Loucy (cell line): ENCODE measurements around the gene SCPEP1.

Experiments used
- H2AFZ ChIP-seq: fragments of 200-600 bp; sonication (generic); 2 replicates; pipeline ENCODE4 v1.6.0; 2016; ENCODE audit warnings: antibody characterized with exemption, mild to moderate bottlenecking, low read length, moderate library complexity
- H3F3A ChIP-seq: fragments of 200-600 bp; 2 replicates; pipeline ENCODE4 v1.6.0; 2016; ENCODE audit warnings: antibody characterized with exemption, low read depth, mild to moderate bottlenecking
- H3K27me3 ChIP-seq: fragments of 200-600 bp; sonication (generic); 2 replicates; pipeline ENCODE4 v1.6.1; 2014; ENCODE audit warnings: low read length, mild to moderate bottlenecking; ENCODE audit not compliant: insufficient read depth, poor library complexity, severe bottlenecking
- H3K36me3 ChIP-seq: fragments of 200-600 bp; sonication (generic); 2 replicates; pipeline ENCODE4 v1.6.1; 2016; ENCODE audit warnings: low read length; ENCODE audit not compliant: insufficient read depth
- H3K4me1 ChIP-seq: fragments of 200-600 bp; sonication (generic); 2 replicates; pipeline ENCODE4 v1.5.1; 2014; ENCODE audit warnings: low read length, mild to moderate bottlenecking; ENCODE audit not compliant: insufficient read depth, poor library complexity, severe bottlenecking
- H3K4me2 ChIP-seq: fragments of 200-600 bp; sonication (generic); 2 replicates; pipeline ENCODE4 v1.6.0; 2014; ENCODE audit warnings: antibody characterized with exemption, low read length, low read depth, mild to moderate bottlenecking; ENCODE audit not compliant: poor library complexity, severe bottlenecking
- H3K4me3 ChIP-seq: fragments of 200-600 bp; sonication (generic); 2 replicates; pipeline ENCODE4 v1.5.1; 2014; ENCODE audit warnings: low read length, mild to moderate bottlenecking, mixed read lengths; ENCODE audit not compliant: poor library complexity, severe bottlenecking
- H3K79me2 ChIP-seq: fragments of 200-600 bp; sonication (generic); 2 replicates; pipeline ENCODE4 v1.6.1; 2014; ENCODE audit warnings: low read length; ENCODE audit not compliant: insufficient read depth
- H3K9ac ChIP-seq: fragments of 200-600 bp; sonication (generic); 2 replicates; pipeline ENCODE4 v1.6.0; 2014; ENCODE audit warnings: mild to moderate bottlenecking, low read depth, low read length, moderate library complexity; ENCODE audit not compliant: poor library complexity, severe bottlenecking
- H3K9me2 ChIP-seq: fragments of 200-600 bp; sonication (generic); replicated peaks from 2 replicates; pipeline ENCODE4 v1.6.1; 2016; ENCODE audit warnings: low read depth, low read length, mixed read lengths
- H3K9me3 ChIP-seq: fragments of 200-600 bp; sonication (generic); 2 replicates; pipeline ENCODE4 v1.6.1; 2014; ENCODE audit warnings: mild to moderate bottlenecking, antibody characterized with exemption, low read length, low read depth; ENCODE audit not compliant: insufficient read depth
- H4K20me1 ChIP-seq: fragments of 200-600 bp; sonication (generic); 2 replicates; pipeline ENCODE4 v1.6.0; 2014; ENCODE audit warnings: antibody characterized with exemption, low read length, mild to moderate bottlenecking; ENCODE audit not compliant: insufficient read depth, poor library complexity, severe bottlenecking
- EZH2phosphoT487 ChIP-seq: fragments of 200-600 bp; IDR thresholded peaks from 2 replicates; pipeline ENCODE4 v1.6.1; 2018; ENCODE audit warnings: antibody characterized with exemption, mild to moderate bottlenecking, moderate library complexity, borderline replicate concordance
- TF ChIP-seq, protein P1 (sequence below): fragments of 200-600 bp; sonication (generic); conservative IDR thresholded peaks from 2 replicates; pipeline ENCODE4 v1.5.1; 2014; ENCODE audit warnings: mild to moderate bottlenecking, antibody characterized with exemption, low read length

Gene SCPEP1

DNA sequence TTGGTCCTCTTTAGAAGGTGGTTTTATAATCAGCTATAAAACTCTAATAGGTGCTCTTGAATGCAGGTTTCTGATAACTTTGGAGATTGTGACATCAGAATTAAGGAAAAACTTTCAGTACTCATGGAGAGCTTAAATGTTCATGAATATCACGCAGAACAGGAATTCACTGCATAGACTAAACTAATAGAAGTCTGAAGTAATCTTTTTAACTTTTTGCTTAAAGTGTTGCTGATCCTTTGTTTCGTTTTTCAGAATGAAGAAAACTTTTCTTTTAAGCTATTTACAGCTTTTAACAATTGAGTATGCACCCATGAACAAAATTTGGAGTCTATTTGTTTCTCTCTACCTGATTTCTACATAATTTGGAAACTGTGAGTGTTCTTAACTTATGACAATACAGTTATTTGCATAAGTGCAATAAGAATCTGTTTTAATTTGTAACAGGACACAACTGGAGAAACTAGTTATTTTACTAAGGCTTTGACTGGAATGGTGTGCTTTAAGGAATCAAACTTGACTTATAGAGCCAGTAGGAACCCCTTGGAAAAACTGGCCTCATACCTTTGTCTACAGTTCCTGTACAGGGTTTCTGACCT, 47.1 kb upstream of the SCPEP1 start:
- no peak overlapping the region for H3K4me3 ChIP-seq
- H3K9me2 ChIP-seq = no peaks in the 10 kb centered on the region
- H3K36me3 ChIP-seq = peaks cover 30% of the 10 kb centered on the region; the same call in 1 of the 2 replicates
- no peaks in the 10 kb centered on the region for H3K27me3 ChIP-seq
- no peak overlapping the region for H3K9ac ChIP-seq
- H4K20me1 ChIP-seq = no peaks in the 10 kb centered on the region
- H2AFZ ChIP-seq = no peak overlapping the region
- H3K4me1 ChIP-seq = no peaks in the 10 kb centered on the region
- TF ChIP-seq, protein P1, sequence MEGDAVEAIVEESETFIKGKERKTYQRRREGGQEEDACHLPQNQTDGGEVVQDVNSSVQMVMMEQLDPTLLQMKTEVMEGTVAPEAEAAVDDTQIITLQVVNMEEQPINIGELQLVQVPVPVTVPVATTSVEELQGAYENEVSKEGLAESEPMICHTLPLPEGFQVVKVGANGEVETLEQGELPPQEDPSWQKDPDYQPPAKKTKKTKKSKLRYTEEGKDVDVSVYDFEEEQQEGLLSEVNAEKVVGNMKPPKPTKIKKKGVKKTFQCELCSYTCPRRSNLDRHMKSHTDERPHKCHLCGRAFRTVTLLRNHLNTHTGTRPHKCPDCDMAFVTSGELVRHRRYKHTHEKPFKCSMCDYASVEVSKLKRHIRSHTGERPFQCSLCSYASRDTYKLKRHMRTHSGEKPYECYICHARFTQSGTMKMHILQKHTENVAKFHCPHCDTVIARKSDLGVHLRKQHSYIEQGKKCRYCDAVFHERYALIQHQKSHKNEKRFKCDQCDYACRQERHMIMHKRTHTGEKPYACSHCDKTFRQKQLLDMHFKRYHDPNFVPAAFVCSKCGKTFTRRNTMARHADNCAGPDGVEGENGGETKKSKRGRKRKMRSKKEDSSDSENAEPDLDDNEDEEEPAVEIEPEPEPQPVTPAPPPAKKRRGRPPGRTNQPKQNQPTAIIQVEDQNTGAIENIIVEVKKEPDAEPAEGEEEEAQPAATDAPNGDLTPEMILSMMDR = no peak
- TF ChIP-seq EZH2phosphoT487 = no peak
- peaks cover 16% of the 10 kb centered on the region; the same call in 1 of the 2 replicates for H3K9me3 ChIP-seq
- H3K4me2 ChIP-seq = no peak overlapping the region
- H3K79me2 ChIP-seq = no peaks in the 10 kb centered on the region
- 0 out of 2 replicates have a peak, but pooled peaks cover 3% of the 10 kb centered on the region for H3F3A ChIP-seq

- peaks cover 53% of the 10 kb centered on the region; the same call in 1 of the 2 replicates for H3K36me3 ChIP-seq
- H4K20me1 ChIP-seq = no peaks in the 10 kb centered on the region
- no peak overlapping the region for H3K4me2 ChIP-seq
- H3K4me3 ChIP-seq = no peak overlapping the region
- H2AFZ ChIP-seq = no peak overlapping the region
- H3K9ac ChIP-seq = no peak overlapping the region
- H3K4me1 ChIP-seq = no peaks in the 10 kb centered on the region
- H3K79me2 ChIP-seq = no peaks in the 10 kb centered on the region
- peaks cover 16% of the 10 kb centered on the region; the same call in 1 of the 2 replicates for H3K9me3 ChIP-seq
- H3K27me3 ChIP-seq = no peaks in the 10 kb centered on the region
- H3K9me2 ChIP-seq = no peaks in the 10 kb centered on the region
- H3F3A ChIP-seq = 0 out of 2 replicates have a peak, but pooled peaks cover 3% of the 10 kb centered on the region
- TF ChIP-seq, protein P1 = no peak
- no peak for TF ChIP-seq EZH2phosphoT487
These were observed 44.7 kb upstream of the SCPEP1 start for GRCh38 chr17:56933151-56933745.

DNA sequence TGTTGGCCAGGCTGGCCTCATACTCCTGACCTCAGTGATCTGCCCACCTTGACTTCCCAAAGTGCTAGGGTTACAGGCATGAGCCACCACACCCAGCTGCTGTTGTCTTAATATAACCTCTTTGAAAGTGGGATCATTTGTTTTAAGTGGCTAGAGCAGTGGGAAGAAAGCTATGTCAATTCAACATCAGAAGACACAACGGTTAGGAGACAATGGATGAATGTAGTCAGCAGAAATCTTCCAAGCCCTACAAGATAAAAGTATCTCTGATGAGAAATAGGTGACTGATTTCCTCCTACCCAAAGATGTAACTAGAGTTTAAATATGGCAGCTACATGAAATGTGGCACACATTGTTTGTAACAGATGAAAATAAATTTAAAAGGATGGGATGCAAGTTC, 44.1 kb upstream of the SCPEP1 start:
- peaks cover 59% of the 10 kb centered on the region; the same call in 1 of the 2 replicates for H3K36me3 ChIP-seq
- no peak overlapping the region for H2AFZ ChIP-seq
- no peak overlapping the region for H3K4me2 ChIP-seq
- no peak overlapping the region for H3K4me3 ChIP-seq
- H3K9me3 ChIP-seq = peaks cover 16% of the 10 kb centered on the region; the same call in 1 of the 2 replicates
- no peaks in the 10 kb centered on the region for H4K20me1 ChIP-seq
- no peaks in the 10 kb centered on the region for H3K27me3 ChIP-seq
- H3K79me2 ChIP-seq = no peaks in the 10 kb centered on the region
- no peaks in the 10 kb centered on the region for H3K9me2 ChIP-seq
- H3K4me1 ChIP-seq = no peaks in the 10 kb centered on the region
- 0 out of 2 replicates have a peak, but pooled peaks cover 3% of the 10 kb centered on the region for H3F3A ChIP-seq
- TF ChIP-seq, protein P1 = no peak
- no peak for TF ChIP-seq EZH2phosphoT487
- H3K9ac ChIP-seq = no peak overlapping the region
